Measurements from ENCODE around the gene CFAP97. TPM values are rescaled to one million over a fixed set of nuclear protein-coding genes. Genes with fewer than 3 reads are reported as not detected.

Gene CFAP97
- total and polyA plus RNA-seq, 9 of the 15 experiments (the other 6 are each of a cell fraction or from before 2014, with no cell fraction given) = 17.3 to 57.8 (median 44.4) TPM

GRCh38 chr4:185113340-185113739 lies 90.5 kb downstream of the CFAP97 start:
- FAIRE-seq (no peak), DNase-seq (ENCODE audit: extremely low read depth in 1 of 4, low spot score in 3 of 4) (peak in 1 of 4 experiments; percentile 28), ATAC-seq (no peak)
- no peak overlapping the region for H3K4me2 ChIP-seq (ENCODE audit: insufficient read depth, low read length)
- H3K27ac ChIP-seq (ENCODE audit: extremely low read depth, low read depth, low read length) = no peak overlapping the region
- in situ Hi-C loops (cut with MboI) = no loop called here
- CTCF ChIA-PET (ENCODE audit: low intra/inter-chr PET ratio) = interaction anchor here (0.6 kb wide), 1 partner anchor 269 kb away, joined by 7 read pairs; no protein-coding TSS in a partner anchor
- no TSS peak for BruUV-seq (replicated peaks)
- POLR2A ChIA-PET = no interaction called here
- 25% methylated on average over 2 of the region's 2 CpGs for WGBS (ENCODE audit: insufficient coverage, low coverage, missing lambda C conversion rate)
- no peak overlapping the region for H2AFZ ChIP-seq (ENCODE audit: low read depth, low read length)
- H3K27me3 ChIP-seq (ENCODE audit: control insufficient read depth in 2 of 2, insufficient read depth in 2 of 2, low read length in 2 of 2) = no peaks in the 10 kb centered on the region
- no peaks in the 10 kb centered on the region for H3K79me2 ChIP-seq (ENCODE audit: control insufficient read depth, insufficient read depth, low read length)
- no peaks in the 10 kb centered on the region for H3K9me3 ChIP-seq (replicated peaks; ENCODE audit: control insufficient read depth, insufficient read depth, low read depth, low read length)
- intact Hi-C loops (cut with micrococcal nuclease) = no loop called here
- H3K4me1 ChIP-seq (replicated peaks in 1 of 2; ENCODE audit: control insufficient read depth in 2 of 2, insufficient read depth in 2 of 2, low read length in 2 of 2) = peaks cover 8 to 24% of the 10 kb centered on the region in 2 experiments; a peak in 4 of 5 replicates
- H3K9ac ChIP-seq (ENCODE audit: insufficient read depth in 1 of 2, low read depth in 2 of 2, low read length in 2 of 2) = no peak overlapping the region
- H3K4me3 ChIP-seq = no peak overlapping the region
- no peaks in the 10 kb centered on the region for H3K36me3 ChIP-seq (ENCODE audit: control insufficient read depth, insufficient read depth, low read length)
- no peaks in the 10 kb centered on the region for H4K20me1 ChIP-seq (replicated peaks; ENCODE audit: control insufficient read depth, insufficient read depth, low read length)
- H3K9me1 ChIP-seq (ENCODE audit: control insufficient read depth, insufficient read depth, low read length) = no peaks in the 10 kb centered on the region
- TF ChIP-seq SRF (CRISPR knock-in tag; IDR thresholded peaks at IDR 0.05) (no peak), FOSL1 (tag; conservative IDR thresholded peaks at IDR 0.05) (peak; percentile 70), JUND (IDR thresholded peaks at IDR 0.05; ENCODE audit: borderline replicate concordance, low read depth, low read length) (peak; percentile 75; the same call in 1 of the 2 replicates), JUND (tag; IDR thresholded peaks at IDR 0.05; ENCODE audit: borderline replicate concordance, low read depth, low read length) (no peak; the same call in 2 of the 3 replicates), ZNF121 (CRISPR knock-in tag; conservative IDR thresholded peaks at IDR 0.05) (peak; percentile 78), ATF3 (IDR thresholded peaks at IDR 0.05) (peak; percentile 64), ATF3 (CRISPR knock-in tag; conservative IDR thresholded peaks at IDR 0.05) (no peak), SFPQ (IDR thresholded peaks at IDR 0.05; ENCODE audit: low read depth, low read length) (no peak), RBBP5 (IDR thresholded peaks at IDR 0.05; ENCODE audit: borderline replicate concordance, insufficient read depth, low read length, poor library complexity, severe bottlenecking) (no peak), KDM1A (IDR thresholded peaks at IDR 0.05) (peak; percentile 43 to 46; a peak in 2 of 4 replicates), NCOA4 (IDR thresholded peaks at IDR 0.05; ENCODE audit: partially characterized antibody) (no peak), ZNF253 (CRISPR knock-in tag; conservative IDR thresholded peaks at IDR 0.05) (no peak), EZH2 (IDR thresholded peaks at IDR 0.05; ENCODE audit: borderline replicate concordance, low read depth, low read length) (no peak), SIX5 (IDR thresholded peaks at IDR 0.05; ENCODE audit: borderline replicate concordance in 1 of 2, insufficient read depth in 1 of 2, low read depth in 1 of 2, low read length in 2 of 2) (no peak)
- TF ChIP-seq, protein P1, sequence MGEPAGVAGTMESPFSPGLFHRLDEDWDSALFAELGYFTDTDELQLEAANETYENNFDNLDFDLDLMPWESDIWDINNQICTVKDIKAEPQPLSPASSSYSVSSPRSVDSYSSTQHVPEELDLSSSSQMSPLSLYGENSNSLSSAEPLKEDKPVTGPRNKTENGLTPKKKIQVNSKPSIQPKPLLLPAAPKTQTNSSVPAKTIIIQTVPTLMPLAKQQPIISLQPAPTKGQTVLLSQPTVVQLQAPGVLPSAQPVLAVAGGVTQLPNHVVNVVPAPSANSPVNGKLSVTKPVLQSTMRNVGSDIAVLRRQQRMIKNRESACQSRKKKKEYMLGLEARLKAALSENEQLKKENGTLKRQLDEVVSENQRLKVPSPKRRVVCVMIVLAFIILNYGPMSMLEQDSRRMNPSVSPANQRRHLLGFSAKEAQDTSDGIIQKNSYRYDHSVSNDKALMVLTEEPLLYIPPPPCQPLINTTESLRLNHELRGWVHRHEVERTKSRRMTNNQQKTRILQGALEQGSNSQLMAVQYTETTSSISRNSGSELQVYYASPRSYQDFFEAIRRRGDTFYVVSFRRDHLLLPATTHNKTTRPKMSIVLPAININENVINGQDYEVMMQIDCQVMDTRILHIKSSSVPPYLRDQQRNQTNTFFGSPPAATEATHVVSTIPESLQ (CRISPR knock-in tag; IDR thresholded peaks at IDR 0.05) = no peak
- TF ChIP-seq, protein P2, sequence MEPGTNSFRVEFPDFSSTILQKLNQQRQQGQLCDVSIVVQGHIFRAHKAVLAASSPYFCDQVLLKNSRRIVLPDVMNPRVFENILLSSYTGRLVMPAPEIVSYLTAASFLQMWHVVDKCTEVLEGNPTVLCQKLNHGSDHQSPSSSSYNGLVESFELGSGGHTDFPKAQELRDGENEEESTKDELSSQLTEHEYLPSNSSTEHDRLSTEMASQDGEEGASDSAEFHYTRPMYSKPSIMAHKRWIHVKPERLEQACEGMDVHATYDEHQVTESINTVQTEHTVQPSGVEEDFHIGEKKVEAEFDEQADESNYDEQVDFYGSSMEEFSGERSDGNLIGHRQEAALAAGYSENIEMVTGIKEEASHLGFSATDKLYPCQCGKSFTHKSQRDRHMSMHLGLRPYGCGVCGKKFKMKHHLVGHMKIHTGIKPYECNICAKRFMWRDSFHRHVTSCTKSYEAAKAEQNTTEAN (CRISPR knock-in tag; IDR thresholded peaks at IDR 0.05) = no peak
